ENCODE data around the gene CDK5RAP2. TPM values are rescaled to one million over a fixed set of nuclear protein-coding genes. Genes with fewer than 3 reads are reported as not detected.
A peak's percentile ranks its signal among the peaks of the same experiment; 100 is the strongest.

The CDK5RAP2 gene
- total RNA-seq, 1 donor from 2014 or later = 16.8 TPM

DNA sequence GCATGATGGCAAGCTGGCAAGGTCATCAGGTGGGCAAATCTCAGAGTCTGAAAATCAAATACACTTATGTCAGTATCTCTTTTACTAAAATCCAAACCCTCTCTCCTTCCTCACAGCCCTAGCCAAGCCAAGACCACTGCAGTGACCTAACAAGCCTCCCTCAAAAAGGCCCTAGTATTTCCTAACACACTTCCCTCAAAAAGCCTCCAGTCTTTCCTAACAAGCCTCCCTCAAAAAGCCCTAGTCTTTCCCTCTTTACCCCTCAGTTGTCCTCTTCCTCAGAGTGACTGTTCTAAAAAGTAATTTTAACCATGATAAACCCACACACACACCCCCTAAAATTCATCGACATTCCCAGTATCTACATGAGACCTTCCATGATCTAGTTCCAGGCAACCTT is 140.0 kb downstream of the CDK5RAP2 start:
- Histone ChIP-seq H3K27me3 (ENCODE audit: control insufficient read depth, insufficient read depth, low read length) (no peaks in the 10 kb centered on the region), H3K36me3 (ENCODE audit: control insufficient read depth, insufficient read depth, low read length) (peaks cover 4% of the 10 kb centered on the region), H3K4me3 (ENCODE audit: low read depth, low read length) (no peak overlapping the region)
- TF ChIP-seq, protein P1, sequence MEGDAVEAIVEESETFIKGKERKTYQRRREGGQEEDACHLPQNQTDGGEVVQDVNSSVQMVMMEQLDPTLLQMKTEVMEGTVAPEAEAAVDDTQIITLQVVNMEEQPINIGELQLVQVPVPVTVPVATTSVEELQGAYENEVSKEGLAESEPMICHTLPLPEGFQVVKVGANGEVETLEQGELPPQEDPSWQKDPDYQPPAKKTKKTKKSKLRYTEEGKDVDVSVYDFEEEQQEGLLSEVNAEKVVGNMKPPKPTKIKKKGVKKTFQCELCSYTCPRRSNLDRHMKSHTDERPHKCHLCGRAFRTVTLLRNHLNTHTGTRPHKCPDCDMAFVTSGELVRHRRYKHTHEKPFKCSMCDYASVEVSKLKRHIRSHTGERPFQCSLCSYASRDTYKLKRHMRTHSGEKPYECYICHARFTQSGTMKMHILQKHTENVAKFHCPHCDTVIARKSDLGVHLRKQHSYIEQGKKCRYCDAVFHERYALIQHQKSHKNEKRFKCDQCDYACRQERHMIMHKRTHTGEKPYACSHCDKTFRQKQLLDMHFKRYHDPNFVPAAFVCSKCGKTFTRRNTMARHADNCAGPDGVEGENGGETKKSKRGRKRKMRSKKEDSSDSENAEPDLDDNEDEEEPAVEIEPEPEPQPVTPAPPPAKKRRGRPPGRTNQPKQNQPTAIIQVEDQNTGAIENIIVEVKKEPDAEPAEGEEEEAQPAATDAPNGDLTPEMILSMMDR (IDR thresholded peaks at IDR 0.05; ENCODE audit: insufficient read depth, low read length, severe bottlenecking) = no peak
- FAIRE-seq = no peak
- no peak for DNase-seq (ENCODE audit: low read depth)

DNA sequence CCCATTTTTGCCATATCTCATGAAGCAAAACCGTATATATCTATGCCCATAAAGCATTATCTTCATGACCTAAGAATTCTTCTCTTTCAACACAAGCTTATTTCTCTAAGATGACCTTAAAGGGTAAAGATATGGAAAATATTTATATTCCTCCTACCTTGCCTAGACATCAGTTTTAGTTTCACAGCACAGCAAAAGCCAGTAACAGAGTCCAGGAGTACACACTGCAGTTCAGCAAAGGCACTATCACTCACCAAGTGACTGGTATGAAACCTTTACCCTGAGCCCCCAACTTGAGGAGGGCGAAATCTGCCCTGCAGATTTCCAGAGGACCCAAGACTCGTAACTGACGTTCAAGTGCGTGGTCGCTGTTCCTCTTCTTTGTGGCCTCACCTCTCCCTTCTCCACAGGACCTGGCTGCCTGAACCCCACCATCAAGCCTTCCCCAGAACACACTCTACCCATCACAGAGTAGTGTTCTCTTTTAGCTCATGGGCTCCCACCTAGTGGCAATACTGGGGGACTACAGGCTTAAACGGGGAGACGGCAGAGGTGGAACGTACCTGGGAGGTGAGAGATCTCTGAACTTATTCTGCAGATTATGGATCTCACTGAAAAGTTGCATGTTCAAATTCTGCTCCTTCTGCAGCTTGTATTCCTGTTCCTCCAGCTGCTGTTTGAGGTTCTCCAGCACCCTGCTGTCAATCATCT is 141.0 kb downstream of the CDK5RAP2 start:
- Histone ChIP-seq H3K36me3 (ENCODE audit: control insufficient read depth, insufficient read depth, low read length) (peaks cover 4% of the 10 kb centered on the region), H3K27me3 (ENCODE audit: control insufficient read depth, insufficient read depth, low read length) (no peaks in the 10 kb centered on the region), H3K4me3 (ENCODE audit: low read depth, low read length) (no peak overlapping the region)
- TF ChIP-seq, protein P1 (IDR thresholded peaks at IDR 0.05; ENCODE audit: insufficient read depth, low read length, severe bottlenecking) = peak; percentile 45
- no peak for FAIRE-seq
- no peak for DNase-seq (ENCODE audit: low read depth)

DNA sequence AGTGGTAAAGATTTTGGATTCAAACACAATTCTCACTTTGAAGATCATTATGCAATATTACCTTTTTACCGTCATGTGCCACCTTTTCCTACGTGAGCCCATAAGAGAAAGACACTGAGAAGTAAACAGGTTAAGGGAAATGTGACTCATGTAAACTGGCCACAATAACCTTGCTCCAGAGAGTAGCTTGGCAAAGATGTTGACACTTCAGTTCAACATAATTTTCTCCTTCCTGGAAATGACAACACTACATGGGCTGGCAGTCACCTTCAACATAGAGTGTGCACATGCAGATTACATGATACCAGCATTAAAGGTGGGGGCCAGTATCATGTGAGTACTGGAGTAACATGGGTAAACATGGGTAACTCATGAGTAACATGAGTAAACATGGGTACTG is 141.9 kb downstream of the CDK5RAP2 start:
- DNase-seq (ENCODE audit: low read depth) = peak; percentile 61
- no peak for FAIRE-seq
- Histone ChIP-seq H3K36me3 (ENCODE audit: control insufficient read depth, insufficient read depth, low read length) (peaks cover 2% of the 10 kb centered on the region), H3K27me3 (ENCODE audit: control insufficient read depth, insufficient read depth, low read length) (no peaks in the 10 kb centered on the region), H3K4me3 (ENCODE audit: low read depth, low read length) (no peak overlapping the region)
- TF ChIP-seq, protein P1 (IDR thresholded peaks at IDR 0.05; ENCODE audit: insufficient read depth, low read length, severe bottlenecking) = no peak

DNA sequence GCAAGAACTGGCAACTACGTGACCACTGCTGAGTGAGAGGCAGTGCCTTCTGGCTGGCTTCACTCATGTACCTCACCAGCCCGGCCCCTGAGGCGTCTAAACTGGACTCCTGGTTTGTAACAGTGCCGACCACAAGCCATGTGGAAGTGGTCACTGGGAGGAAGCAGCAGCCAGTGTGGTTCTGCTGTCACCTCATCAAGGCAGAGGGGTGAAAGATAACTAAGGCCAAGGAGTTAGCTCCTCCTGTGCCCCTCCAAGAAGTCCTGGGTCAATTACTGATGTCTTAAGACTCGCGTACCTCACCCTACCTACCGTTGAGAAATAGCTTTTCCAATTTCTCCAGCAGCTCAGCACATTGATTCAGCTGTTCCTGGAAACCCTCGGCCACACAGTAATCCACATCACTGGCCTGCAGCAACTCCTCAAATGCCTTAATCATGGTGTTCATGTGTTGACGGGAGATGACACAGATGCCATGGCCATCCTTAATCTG is 142.9 kb downstream of the CDK5RAP2 start:
- Histone ChIP-seq H3K36me3 (ENCODE audit: control insufficient read depth, insufficient read depth, low read length) (peaks cover 1% of the 10 kb centered on the region), H3K4me3 (ENCODE audit: low read depth, low read length) (no peak overlapping the region), H3K27me3 (ENCODE audit: control insufficient read depth, insufficient read depth, low read length) (no peaks in the 10 kb centered on the region)
- TF ChIP-seq, protein P1 (IDR thresholded peaks at IDR 0.05; ENCODE audit: insufficient read depth, low read length, severe bottlenecking) = no peak
- FAIRE-seq = no peak
- no peak for DNase-seq (ENCODE audit: low read depth)

DNA sequence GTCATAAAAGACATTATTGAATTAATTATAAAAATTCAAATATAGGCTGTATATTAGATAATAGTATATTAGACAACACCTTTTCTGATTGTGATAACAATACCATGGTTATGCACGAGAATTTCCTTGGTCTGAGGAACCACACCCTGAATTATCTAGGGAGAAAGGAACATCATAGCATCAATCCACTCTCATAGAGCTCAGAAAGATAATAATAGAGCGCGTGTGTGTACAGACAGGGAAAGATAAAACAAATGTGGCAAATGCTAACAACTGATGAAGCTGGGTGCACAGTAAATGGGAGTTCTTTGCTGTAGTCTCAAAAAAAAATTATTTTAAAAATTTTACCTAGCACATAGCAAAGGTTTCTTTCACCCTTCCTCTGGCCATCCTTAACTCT is 143.5 kb downstream of the CDK5RAP2 start:
- peaks cover 1% of the 10 kb centered on the region for H3K36me3 ChIP-seq (ENCODE audit: control insufficient read depth, insufficient read depth, low read length)
- TF ChIP-seq, protein P1 (IDR thresholded peaks at IDR 0.05; ENCODE audit: insufficient read depth, low read length, severe bottlenecking) = no peak
- no peak overlapping the region for H3K4me3 ChIP-seq (ENCODE audit: low read depth, low read length)
- FAIRE-seq = no peak
- no peak for DNase-seq (ENCODE audit: low read depth)
- no peaks in the 10 kb centered on the region for H3K27me3 ChIP-seq (ENCODE audit: control insufficient read depth, insufficient read depth, low read length)

DNA sequence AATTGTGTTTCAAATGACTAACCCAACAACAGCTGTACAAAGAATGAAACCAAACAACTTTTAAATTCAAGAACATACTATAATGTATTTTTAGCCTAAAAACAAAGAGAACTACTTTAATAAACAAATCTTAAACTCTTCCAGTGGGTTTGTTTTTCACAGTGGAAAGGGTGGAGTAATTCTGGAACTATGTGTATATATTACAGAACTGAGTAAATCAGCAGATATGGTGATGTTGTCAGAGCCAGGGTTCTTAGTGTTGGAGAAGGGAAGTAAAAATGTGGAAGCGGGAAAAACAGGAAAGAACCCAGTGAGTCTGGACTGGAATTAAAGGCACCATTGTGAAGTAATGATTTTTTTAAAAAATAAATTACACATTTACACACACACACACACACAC is 144.9 kb downstream of the CDK5RAP2 start:
- Histone ChIP-seq H3K4me3 (ENCODE audit: low read depth, low read length) (no peak overlapping the region), H3K27me3 (ENCODE audit: control insufficient read depth, insufficient read depth, low read length) (no peaks in the 10 kb centered on the region), H3K36me3 (ENCODE audit: control insufficient read depth, insufficient read depth, low read length) (peaks cover 1% of the 10 kb centered on the region)
- FAIRE-seq = no peak
- DNase-seq (ENCODE audit: low read depth) = no peak
- TF ChIP-seq, protein P1 (IDR thresholded peaks at IDR 0.05; ENCODE audit: insufficient read depth, low read length, severe bottlenecking) = no peak
